Sigmoid colon (tissue), 7 donors: ENCODE measurements around the gene MUCL3. TPM values are rescaled to one million over a fixed set of nuclear protein-coding genes. Genes with fewer than 3 reads are reported as not detected.
A peak's percentile ranks its signal among the peaks of the same experiment; 100 is the strongest.

Source experiments
- DNase-seq: peaks from one replicate; pipeline ENCODE4 v3.0.0-alpha.2; 2019
- H3K27ac ChIP-seq, 4 donors: fragments of 200-600 bp; sonication (generic); one replicate each; pipeline ENCODE4 v1.5.1; 2016 to 2019; ENCODE audit warnings: mild to moderate bottlenecking in 1 of 4
- H3K27me3 ChIP-seq, 3 donors: fragments of 200-600 bp; sonication (generic); one replicate each; pipeline ENCODE4 v1.5.1; 2019; ENCODE audit warnings: mild to moderate bottlenecking in 1 of 3
- H3K36me3 ChIP-seq, 4 donors: fragments of 200-600 bp; sonication (generic); one replicate each; pipeline ENCODE4 v1.5.1; 2016 to 2019
- H3K4me1 ChIP-seq, 4 donors: fragments of 200-600 bp; sonication (generic); one replicate each; pipeline ENCODE4 v1.5.1; 2017 to 2019
- H3K4me3 ChIP-seq, 4 donors: fragments of 200-600 bp; sonication (generic); one replicate each; pipeline ENCODE4 v1.5.1; 2017 to 2019; ENCODE audit warnings: mild to moderate bottlenecking in 2 of 4, moderate library complexity in 1 of 4
- H3K9me3 ChIP-seq, 4 donors: fragments of 200-600 bp in 3 of 4; sonication (generic) in 3 of 4; one replicate each; pipeline versions ENCODE4 v1.5.1 to v1.6.1; 2013 to 2019
- CTCF ChIP-seq, 4 experiments: fragments of 450-650 bp in 3 of 4; fragments of 200-600 bp in 1 of 4; IDR thresholded peaks; one replicate each; pipeline ENCODE4 v1.5.1; 2016 to 2019; ENCODE audit warnings: antibody characterized with exemption in 4 of 4, mild to moderate bottlenecking in 3 of 4, moderate library complexity in 2 of 4
- EP300 ChIP-seq, 4 donors: sonication (generic); formaldehyde crosslinking; IDR thresholded peaks; one replicate each; pipeline ENCODE4 v1.6.1; 2017; ENCODE audit warnings: antibody characterized with exemption in 4 of 4
- POLR2A ChIP-seq, 2 donors: fragments of 450-650 bp; IDR thresholded peaks; one replicate each; pipeline ENCODE4 v1.6.1; 2016; ENCODE audit warnings: antibody characterized with exemption in 2 of 2, mild to moderate bottlenecking in 2 of 2, moderate library complexity in 2 of 2
- POLR2AphosphoS5 ChIP-seq, 4 donors: sonication (generic); formaldehyde crosslinking; IDR thresholded peaks; one replicate each; pipeline ENCODE4 v1.6.1; 2017; ENCODE audit warnings: antibody characterized with exemption in 4 of 4
- WGBS, 2 donors: extraction: QIAGEN DNeasy Blood & Tissue Kit; methylation state at CpG; one replicate each; pipeline ENCODE4 v1.1.7; 2013; 5-methylcytosine and 5-hydroxymethylcytosine counted together
- intact Hi-C: fragments of 100-400 bp; cut with DNase I; formaldehyde crosslinking; loops from one replicate; pipeline ENCODE4 v1.15.1; 2023
- polyA plus RNA-seq, 3 donors: library from polyadenylated mRNA; stranded (reverse); fragments of 200-250 nt; gene quantifications; one replicate each; pipeline ENCODE4 v1.2.3, GENCODE V29; 2013
- total RNA-seq, 4 donors: library from RNA; depleted of rRNA; stranded (reverse); fragments of >200 nt; gene quantifications; one replicate each; pipeline ENCODE4 v1.1.0, GENCODE V29; 2016
- donor health status: healthy with polysubstance abuse.
- donor health status: Bipolar disorder and iron deficiency.
- donor health status: healthy.

The MUCL3 gene
- total and polyA plus RNA-seq, 7 donors, result under 0.01 TPM; not detected in 6

- H3K4me1 ChIP-seq, result peaks cover 0 to 26% (median 22%) of the 10 kb centered on the region in 4 donors
- H3K27ac ChIP-seq, result peak within 1 kb of the TSS; percentile 91 to 95 (median 92)
- TF ChIP-seq EP300 (IDR thresholded peaks at IDR 0.05) (peak in 1 of 4 donors; percentile 24), CTCF (IDR thresholded peaks at IDR 0.05) (peak in 2 of 4 experiments; percentile 24 to 34), POLR2AphosphoS5 (IDR thresholded peaks at IDR 0.05) (peak; percentile 64 to 92 (median 90)), POLR2A (IDR thresholded peaks at IDR 0.05) (peak; percentile 63 to 79)
- DNase-seq, result peak; percentile 96
- WGBS, 2 donors, result 1% methylated on average over 52 of the region's 52 CpGs
- H3K4me3 ChIP-seq, result peak within 1 kb of the TSS; percentile 46 to 65 (median 56)
- no peaks in the 10 kb centered on the region for H3K9me3 ChIP-seq
- no peaks in the 10 kb centered on the region for H3K27me3 ChIP-seq
- intact Hi-C loops, result loop anchor here (1.0 to 2.0 kb wide), 3 partner anchors 37 to 159 kb away; no protein-coding TSS in a partner anchor
- peaks cover 7 to 59% (median 22%) of the 10 kb centered on the region in 4 donors for H3K36me3 ChIP-seq
Observed at GRCh38 chr6:30914076-30914853, 26.5 kb upstream of the MUCL3 start, which contains the start of gene VARS2. Gene VARS2 (plus strand): TSS chr6:30914238. CDS start chr6:30914837, 599 bp downstream.

- intact Hi-C loops, result loop anchor here (1.0 to 2.0 kb wide), 3 partner anchors 38 to 158 kb away; no protein-coding TSS in a partner anchor
- Histone ChIP-seq H3K36me3 (peaks cover 7 to 59% (median 23%) of the 10 kb centered on the region in 4 donors), H3K9me3 (no peaks in the 10 kb centered on the region)
Observed at GRCh38 chr6:30914854-30915590, 25.8 kb upstream of the MUCL3 start.

GRCh38 chr6:30915591-30915946 is 25.2 kb upstream of the MUCL3 start:
- peak overlapping the region; percentile 91 to 95 (median 92) for H3K27ac ChIP-seq
- DNase-seq, result no peak
- no peak overlapping the region for H3K4me3 ChIP-seq
- H3K36me3 ChIP-seq, result peaks cover 10 to 59% (median 23%) of the 10 kb centered on the region in 4 donors
- 34 to 36% methylated on average over 5 of the region's 5 CpGs for WGBS, 2 donors
- H3K4me1 ChIP-seq, result peaks cover 0 to 25% (median 21%) of the 10 kb centered on the region in 4 donors
- TF ChIP-seq EP300 (IDR thresholded peaks at IDR 0.05), result no peak
- TF ChIP-seq POLR2AphosphoS5 (IDR thresholded peaks at IDR 0.05), result no peak
- TF ChIP-seq POLR2A (IDR thresholded peaks at IDR 0.05), result no peak
- peak; percentile 52 to 72 (median 56) for TF ChIP-seq CTCF (IDR thresholded peaks at IDR 0.05)
- intact Hi-C loops, result loop anchor here (2.0 kb wide), 2 partner anchors 39 to 157 kb away; no protein-coding TSS in a partner anchor
- no peaks in the 10 kb centered on the region for H3K27me3 ChIP-seq
- H3K9me3 ChIP-seq, result no peaks in the 10 kb centered on the region

More at GRCh38 chr6:30914854-30915590, 25.8 kb upstream of the MUCL3 start:
- H3K4me1 ChIP-seq, result peaks cover 0 to 25% (median 21%) of the 10 kb centered on the region in 4 donors
- H3K4me3 ChIP-seq, result peak overlapping the region; percentile 46 to 65 (median 56)
- DNase-seq, result no peak
- TF ChIP-seq POLR2A (IDR thresholded peaks at IDR 0.05) (no peak), EP300 (IDR thresholded peaks at IDR 0.05) (no peak)
- H3K27ac ChIP-seq, result peak overlapping the region; percentile 91 to 95 (median 92)
- no peaks in the 10 kb centered on the region for H3K27me3 ChIP-seq
- 23 to 59% methylated on average over 17 of the region's 17 CpGs for WGBS, 2 donors

- Histone ChIP-seq H3K27me3 (no peaks in the 10 kb centered on the region), H3K9me3 (no peaks in the 10 kb centered on the region), H3K36me3 (peaks cover 9 to 59% (median 26%) of the 10 kb centered on the region in 4 donors), H3K4me1 (peaks cover 0 to 25% (median 21%) of the 10 kb centered on the region in 4 donors), H3K4me3 (no peak overlapping the region), H3K27ac (no peak overlapping the region)
- intact Hi-C loops, result no loop called here
- TF ChIP-seq POLR2AphosphoS5 (IDR thresholded peaks at IDR 0.05), result no peak
- no peak for TF ChIP-seq CTCF (IDR thresholded peaks at IDR 0.05)
- no peak for TF ChIP-seq EP300 (IDR thresholded peaks at IDR 0.05)
- no peak for TF ChIP-seq POLR2A (IDR thresholded peaks at IDR 0.05)
- DNase-seq, result no peak
- WGBS, 2 donors, result 92 to 94% methylated on average over 7 of the region's 7 CpGs
Observed at GRCh38 chr6:30917041-30917440, 23.7 kb upstream of the MUCL3 start.
